ENCODE results near the gene IVL.

Gene IVL

GRCh38 chr1:152928671-152929070 lies 20.3 kb downstream of the IVL start:
- H3K36me3 ChIP-seq (ENCODE audit: control insufficient read depth, insufficient read depth, low read length), result no peaks in the 10 kb centered on the region
- no peak overlapping the region for H3K9ac ChIP-seq (ENCODE audit: low read depth, low read length)
- no peaks in the 10 kb centered on the region for H3K27me3 ChIP-seq (ENCODE audit: control insufficient read depth, insufficient read depth, low read length)
- H3K4me3 ChIP-seq (ENCODE audit: low read depth, low read length), result no peak overlapping the region
- H3K9me3 ChIP-seq (ENCODE audit: control insufficient read depth, insufficient read depth, low read length), result no peaks in the 10 kb centered on the region
- no peaks in the 10 kb centered on the region for H3K4me1 ChIP-seq (ENCODE audit: control insufficient read depth, insufficient read depth, low read length)

- Histone ChIP-seq H3K9ac (ENCODE audit: low read depth, low read length) (no peak overlapping the region), H3K27me3 (ENCODE audit: control insufficient read depth, insufficient read depth, low read length) (no peaks in the 10 kb centered on the region), H3K9me3 (ENCODE audit: control insufficient read depth, insufficient read depth, low read length) (no peaks in the 10 kb centered on the region), H3K4me1 (ENCODE audit: control insufficient read depth, insufficient read depth, low read length) (no peaks in the 10 kb centered on the region), H3K4me3 (ENCODE audit: low read depth, low read length) (no peak overlapping the region), H3K36me3 (ENCODE audit: control insufficient read depth, insufficient read depth, low read length) (no peaks in the 10 kb centered on the region)
Observed at GRCh38 chr1:152932170-152932811, 23.9 kb downstream of the IVL start.

GRCh38 chr1:152933196-152933595 lies 24.9 kb downstream of the IVL start:
- Histone ChIP-seq H3K4me1 (ENCODE audit: control insufficient read depth, insufficient read depth, low read length) (no peaks in the 10 kb centered on the region), H3K9ac (ENCODE audit: low read depth, low read length) (no peak overlapping the region), H3K4me3 (ENCODE audit: low read depth, low read length) (no peak overlapping the region), H3K27me3 (ENCODE audit: control insufficient read depth, insufficient read depth, low read length) (no peaks in the 10 kb centered on the region), H3K36me3 (ENCODE audit: control insufficient read depth, insufficient read depth, low read length) (no peaks in the 10 kb centered on the region), H3K9me3 (ENCODE audit: control insufficient read depth, insufficient read depth, low read length) (no peaks in the 10 kb centered on the region)

GRCh38 chr1:152940614-152941013 lies 32.3 kb downstream of the IVL start:
- H3K9ac ChIP-seq (ENCODE audit: low read depth, low read length), result no peak overlapping the region
- no peaks in the 10 kb centered on the region for H3K4me1 ChIP-seq (ENCODE audit: control insufficient read depth, insufficient read depth, low read length)
- H3K36me3 ChIP-seq (ENCODE audit: control insufficient read depth, insufficient read depth, low read length), result no peaks in the 10 kb centered on the region
- H3K9me3 ChIP-seq (ENCODE audit: control insufficient read depth, insufficient read depth, low read length), result no peaks in the 10 kb centered on the region
- H3K27me3 ChIP-seq (ENCODE audit: control insufficient read depth, insufficient read depth, low read length), result no peaks in the 10 kb centered on the region
- H3K4me3 ChIP-seq (ENCODE audit: low read depth, low read length), result no peak overlapping the region

GRCh38 chr1:152941037-152941711 lies 32.8 kb downstream of the IVL start:
- Histone ChIP-seq H3K27me3 (ENCODE audit: control insufficient read depth, insufficient read depth, low read length) (no peaks in the 10 kb centered on the region), H3K9me3 (ENCODE audit: control insufficient read depth, insufficient read depth, low read length) (no peaks in the 10 kb centered on the region), H3K9ac (ENCODE audit: low read depth, low read length) (no peak overlapping the region), H3K4me3 (ENCODE audit: low read depth, low read length) (no peak overlapping the region), H3K36me3 (ENCODE audit: control insufficient read depth, insufficient read depth, low read length) (no peaks in the 10 kb centered on the region), H3K4me1 (ENCODE audit: control insufficient read depth, insufficient read depth, low read length) (no peaks in the 10 kb centered on the region)

DNA sequence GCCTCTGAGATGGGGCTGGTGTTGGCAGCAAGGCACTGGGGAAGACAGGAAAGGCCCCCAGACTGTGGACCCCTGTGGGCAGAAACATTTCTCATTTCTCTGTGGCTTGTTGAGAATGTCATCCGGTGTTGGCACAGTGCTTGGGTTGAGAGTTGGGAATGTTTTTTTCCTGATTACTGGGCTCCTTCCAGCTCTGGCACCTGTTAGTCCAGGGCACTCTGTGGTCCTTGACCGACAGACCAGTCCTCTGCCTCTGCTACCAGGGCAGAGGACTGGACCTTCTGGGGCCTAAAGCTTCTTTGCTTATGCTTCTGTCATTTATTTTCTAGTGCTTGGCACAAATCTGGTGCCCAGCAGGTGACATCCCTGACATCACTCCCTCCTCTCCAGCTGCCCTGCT lies 33.8 kb downstream of the IVL start:
- no peak overlapping the region for H3K4me3 ChIP-seq (ENCODE audit: low read depth, low read length)
- H3K9me3 ChIP-seq (ENCODE audit: control insufficient read depth, insufficient read depth, low read length), result no peaks in the 10 kb centered on the region
- no peaks in the 10 kb centered on the region for H3K36me3 ChIP-seq (ENCODE audit: control insufficient read depth, insufficient read depth, low read length)
- H3K4me1 ChIP-seq (ENCODE audit: control insufficient read depth, insufficient read depth, low read length), result no peaks in the 10 kb centered on the region
- no peaks in the 10 kb centered on the region for H3K27me3 ChIP-seq (ENCODE audit: control insufficient read depth, insufficient read depth, low read length)
- no peak overlapping the region for H3K9ac ChIP-seq (ENCODE audit: low read depth, low read length)

DNA sequence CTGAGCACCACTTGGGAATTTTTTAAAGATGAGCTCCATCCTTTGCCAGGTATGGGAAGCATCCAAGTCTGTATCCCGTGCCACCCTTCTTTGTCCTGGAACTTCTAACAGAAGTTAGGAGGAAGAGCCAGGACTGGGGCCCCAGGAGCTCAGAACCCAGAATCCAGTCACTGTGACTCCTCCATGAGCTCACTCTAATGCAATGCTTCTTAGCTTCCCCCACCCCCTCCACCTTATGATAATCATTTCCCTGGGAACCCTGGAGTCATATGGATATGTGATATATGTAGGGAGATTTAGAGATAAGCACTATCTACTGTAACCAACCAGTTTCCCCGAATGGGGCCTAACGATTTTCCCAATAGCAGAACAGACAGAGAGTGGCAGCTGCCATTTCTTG lies 37.9 kb downstream of the IVL start:
- Histone ChIP-seq H3K27me3 (ENCODE audit: control insufficient read depth, insufficient read depth, low read length) (no peaks in the 10 kb centered on the region), H3K4me1 (ENCODE audit: control insufficient read depth, insufficient read depth, low read length) (no peaks in the 10 kb centered on the region), H3K4me3 (ENCODE audit: low read depth, low read length) (no peak overlapping the region), H3K9ac (ENCODE audit: low read depth, low read length) (no peak overlapping the region), H3K36me3 (ENCODE audit: control insufficient read depth, insufficient read depth, low read length) (no peaks in the 10 kb centered on the region), H3K9me3 (ENCODE audit: control insufficient read depth, insufficient read depth, low read length) (no peaks in the 10 kb centered on the region)

GRCh38 chr1:152946651-152947256 lies 38.4 kb downstream of the IVL start, which contains the start of gene SPRR5:
Gene SPRR5 (plus strand): TSS chr1:152947206. CDS start chr1:152948555, 1,349 bp downstream.
- Histone ChIP-seq H3K4me3 (ENCODE audit: low read depth, low read length) (no peak within 1 kb of the TSS), H3K27me3 (ENCODE audit: control insufficient read depth, insufficient read depth, low read length) (no peaks in the 10 kb centered on the region), H3K9me3 (ENCODE audit: control insufficient read depth, insufficient read depth, low read length) (no peaks in the 10 kb centered on the region), H3K36me3 (ENCODE audit: control insufficient read depth, insufficient read depth, low read length) (no peaks in the 10 kb centered on the region), H3K4me1 (ENCODE audit: control insufficient read depth, insufficient read depth, low read length) (no peaks in the 10 kb centered on the region), H3K9ac (ENCODE audit: low read depth, low read length) (no peak within 1 kb of the TSS)

DNA sequence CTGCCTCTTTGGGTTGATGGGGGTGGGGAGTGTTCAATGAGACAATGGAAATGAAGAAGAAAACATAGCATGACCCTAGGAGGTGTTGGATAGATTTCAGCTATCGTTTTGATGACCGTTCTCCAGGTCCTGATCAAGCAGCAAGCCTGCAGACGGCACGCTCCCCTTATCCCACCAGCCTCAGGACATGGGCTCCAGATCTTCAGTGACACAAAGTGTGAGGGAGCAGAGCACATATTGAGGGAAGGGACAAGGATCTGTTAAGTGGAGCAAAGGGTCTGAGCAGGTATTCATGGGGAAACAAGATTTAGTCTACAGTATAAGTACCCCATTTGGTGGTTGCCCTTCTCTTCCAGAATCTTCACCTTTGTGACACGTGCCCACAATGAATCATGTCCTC lies 43.4 kb downstream of the IVL start:
- Histone ChIP-seq H3K9me3 (ENCODE audit: control insufficient read depth, insufficient read depth, low read length) (no peaks in the 10 kb centered on the region), H3K4me3 (ENCODE audit: low read depth, low read length) (no peak overlapping the region), H3K36me3 (ENCODE audit: control insufficient read depth, insufficient read depth, low read length) (no peaks in the 10 kb centered on the region), H3K9ac (ENCODE audit: low read depth, low read length) (no peak overlapping the region), H3K27me3 (ENCODE audit: control insufficient read depth, insufficient read depth, low read length) (no peaks in the 10 kb centered on the region), H3K4me1 (ENCODE audit: control insufficient read depth, insufficient read depth, low read length) (no peaks in the 10 kb centered on the region)

DNA sequence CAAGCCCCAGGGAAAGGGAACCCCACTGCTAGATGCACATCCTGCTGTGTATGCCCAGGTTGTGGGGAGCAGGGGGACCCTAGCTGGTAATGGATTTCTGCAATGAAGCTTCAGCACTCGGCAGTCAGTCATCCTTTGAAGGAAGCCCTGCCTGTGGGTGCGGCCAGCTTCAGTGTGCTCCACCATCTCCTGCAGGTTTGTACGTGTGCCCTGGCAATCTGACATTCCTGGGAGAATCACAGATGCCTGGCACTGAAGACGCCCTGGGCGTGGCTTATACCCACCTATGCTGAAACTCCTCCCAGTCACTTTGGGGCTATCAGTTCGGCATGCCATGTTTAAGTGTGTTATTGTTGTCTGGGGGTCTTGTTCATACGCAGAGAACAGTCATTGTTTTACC lies 45.4 kb downstream of the IVL start:
- no peaks in the 10 kb centered on the region for H3K36me3 ChIP-seq (ENCODE audit: control insufficient read depth, insufficient read depth, low read length)
- H3K9ac ChIP-seq (ENCODE audit: low read depth, low read length), result no peak overlapping the region
- H3K9me3 ChIP-seq (ENCODE audit: control insufficient read depth, insufficient read depth, low read length), result no peaks in the 10 kb centered on the region
- H3K4me1 ChIP-seq (ENCODE audit: control insufficient read depth, insufficient read depth, low read length), result no peaks in the 10 kb centered on the region
- no peak overlapping the region for H3K4me3 ChIP-seq (ENCODE audit: low read depth, low read length)
- H3K27me3 ChIP-seq (ENCODE audit: control insufficient read depth, insufficient read depth, low read length), result no peaks in the 10 kb centered on the region

DNA sequence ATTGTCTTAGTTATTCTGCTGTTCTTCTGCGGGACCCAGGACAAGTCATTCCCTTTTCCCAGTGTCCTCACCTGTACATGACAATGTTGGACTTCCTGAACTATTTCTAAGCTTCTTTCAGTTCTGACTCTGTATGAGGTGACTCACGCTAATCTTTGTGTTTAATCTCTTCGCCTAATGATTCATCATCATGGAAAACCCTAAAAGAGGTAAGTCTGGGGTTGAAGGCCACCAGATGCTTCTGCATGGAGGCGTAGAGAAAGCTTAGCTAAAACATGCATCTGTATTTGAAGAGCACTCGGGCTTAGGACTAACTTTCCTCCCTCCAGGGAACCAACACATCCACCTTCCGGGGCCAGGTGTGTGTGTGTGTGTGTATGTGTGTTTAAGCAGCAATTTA lies 46.1 kb downstream of the IVL start:
- H3K27me3 ChIP-seq (ENCODE audit: control insufficient read depth, insufficient read depth, low read length), result no peaks in the 10 kb centered on the region
- H3K9ac ChIP-seq (ENCODE audit: low read depth, low read length), result no peak overlapping the region
- no peak overlapping the region for H3K4me3 ChIP-seq (ENCODE audit: low read depth, low read length)
- no peaks in the 10 kb centered on the region for H3K4me1 ChIP-seq (ENCODE audit: control insufficient read depth, insufficient read depth, low read length)
- no peaks in the 10 kb centered on the region for H3K9me3 ChIP-seq (ENCODE audit: control insufficient read depth, insufficient read depth, low read length)
- no peaks in the 10 kb centered on the region for H3K36me3 ChIP-seq (ENCODE audit: control insufficient read depth, insufficient read depth, low read length)

GRCh38 chr1:152957561-152957960 lies 49.2 kb downstream of the IVL start:
- H3K36me3 ChIP-seq (ENCODE audit: control insufficient read depth, insufficient read depth, low read length), result no peaks in the 10 kb centered on the region
- H3K27me3 ChIP-seq (ENCODE audit: control insufficient read depth, insufficient read depth, low read length), result no peaks in the 10 kb centered on the region

More at GRCh38 chr1:152957561-152957960, 49.2 kb downstream of the IVL start:
- Histone ChIP-seq H3K9me3 (ENCODE audit: control insufficient read depth, insufficient read depth, low read length) (no peaks in the 10 kb centered on the region), H3K9ac (ENCODE audit: low read depth, low read length) (no peak overlapping the region), H3K4me1 (ENCODE audit: control insufficient read depth, insufficient read depth, low read length) (no peaks in the 10 kb centered on the region), H3K4me3 (ENCODE audit: low read depth, low read length) (no peak overlapping the region)
